HG02571 (cell line): Measurements from ENCODE around the gene WIPF1.

ENCODE experiments used
- ATAC-seq: cut with Tn5 transposase; IDR thresholded peaks from one replicate; pipeline ENCODE4 v1.9.1; 2021; ENCODE audit warnings: mild to moderate bottlenecking, moderate library complexity; ENCODE audit not compliant: unreplicated experiment

The WIPF1 gene

DNA sequence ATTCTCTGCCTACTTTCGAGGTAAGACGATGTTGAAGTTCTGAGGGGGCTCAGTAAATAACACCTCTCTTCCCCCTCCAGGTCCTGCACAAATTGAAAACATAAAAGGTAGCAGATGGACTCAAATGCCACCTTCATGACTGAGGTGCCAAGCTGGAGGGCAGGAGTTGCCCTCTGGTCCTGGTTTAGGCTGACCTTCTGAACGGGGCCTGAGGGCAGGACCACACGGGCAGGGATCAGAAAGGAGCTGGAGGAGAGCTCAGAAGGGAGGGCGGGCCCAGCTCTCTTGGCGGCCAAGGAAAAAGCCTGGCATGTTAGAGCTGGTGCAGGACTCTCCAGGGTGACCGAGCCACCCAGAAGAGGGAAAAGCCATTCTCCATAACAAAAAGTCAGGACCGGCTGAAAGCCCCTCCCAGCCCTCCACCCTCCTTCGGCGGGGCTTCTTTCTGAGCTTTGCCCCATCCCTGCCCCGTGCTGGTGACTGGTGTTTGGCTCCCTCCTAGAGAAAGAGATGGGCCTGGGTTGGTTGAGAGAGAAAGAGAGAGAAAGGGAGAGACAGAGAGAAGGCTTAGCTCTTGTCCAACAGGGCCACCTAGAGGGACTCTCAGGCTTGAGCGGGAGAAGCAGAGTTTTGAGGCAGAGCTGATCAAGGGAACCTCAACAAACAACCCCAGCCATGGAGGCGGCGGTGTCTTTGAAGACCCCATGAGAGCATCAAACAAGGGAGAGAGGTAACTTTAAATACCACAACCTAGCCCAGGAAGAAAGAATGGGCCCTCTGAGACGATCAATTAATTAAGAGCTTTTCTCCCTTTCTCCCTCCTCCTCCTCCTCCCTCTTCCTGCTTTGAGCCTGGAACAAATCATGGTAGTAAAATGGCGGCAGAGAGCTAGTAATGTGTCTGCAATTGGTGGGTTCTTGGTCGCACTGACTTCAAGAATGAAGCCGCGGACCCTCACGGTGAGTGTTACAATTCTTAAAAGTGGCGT is 50.8 kb downstream of the WIPF1 start:
- ATAC-seq: no peak

DNA sequence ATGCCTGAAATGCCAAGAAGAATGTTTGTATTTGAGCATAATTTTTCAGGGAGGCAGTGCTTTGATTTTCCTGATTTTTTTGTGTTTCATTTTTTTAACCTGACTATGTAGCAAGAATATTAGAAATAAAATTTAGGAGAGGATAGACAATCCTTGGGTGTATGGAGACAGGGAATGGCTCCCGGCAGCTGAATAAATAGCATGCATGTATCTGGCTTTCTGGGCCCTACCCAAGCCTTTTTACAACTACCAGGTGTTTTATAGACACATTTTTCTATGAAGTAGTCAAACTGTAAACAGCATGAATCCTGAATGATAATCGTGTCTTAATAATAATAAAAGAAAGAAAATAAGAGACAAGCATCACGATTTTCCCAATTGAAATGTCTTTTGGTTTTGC is 52.4 kb downstream of the WIPF1 start:
- no peak for ATAC-seq

DNA sequence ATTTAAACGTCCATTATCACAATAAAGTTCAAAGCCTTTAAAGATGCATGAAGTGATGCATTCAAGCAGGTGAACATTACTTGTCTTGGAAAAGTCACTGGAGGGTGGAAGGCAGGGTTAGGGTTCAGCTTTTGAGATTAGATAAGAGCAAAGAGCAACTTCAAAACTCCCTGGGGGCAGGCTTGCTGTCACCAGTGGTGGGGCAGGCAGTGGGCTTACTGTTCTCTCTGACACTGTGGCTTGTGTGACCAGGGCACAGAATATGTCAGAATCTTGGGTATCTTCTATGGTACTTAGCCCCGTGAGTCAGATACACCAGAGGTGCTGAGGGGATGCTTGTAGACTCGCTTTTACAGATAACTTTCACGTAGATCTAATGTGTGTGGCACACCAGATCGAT is 52.8 kb downstream of the WIPF1 start:
- no peak for ATAC-seq

DNA sequence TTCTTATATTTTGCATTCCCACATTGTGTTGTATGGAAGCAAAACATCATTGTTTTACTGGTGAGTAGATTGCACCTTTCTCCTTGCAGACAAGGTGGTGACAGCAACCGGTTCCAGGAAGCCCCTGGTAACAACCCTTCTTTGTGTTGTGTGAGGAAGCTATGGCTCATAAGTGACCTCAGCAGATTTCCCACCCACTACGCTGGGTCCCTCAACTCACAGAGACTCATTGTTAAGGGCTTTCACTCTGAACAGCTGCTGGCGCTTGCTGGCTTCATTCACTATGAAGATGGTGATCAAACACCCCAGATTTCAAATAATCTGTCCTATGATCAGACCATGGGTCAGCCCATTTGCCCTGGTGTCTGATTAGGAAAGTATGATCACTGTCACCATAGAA is 53.4 kb downstream of the WIPF1 start:
- ATAC-seq: no peak

DNA sequence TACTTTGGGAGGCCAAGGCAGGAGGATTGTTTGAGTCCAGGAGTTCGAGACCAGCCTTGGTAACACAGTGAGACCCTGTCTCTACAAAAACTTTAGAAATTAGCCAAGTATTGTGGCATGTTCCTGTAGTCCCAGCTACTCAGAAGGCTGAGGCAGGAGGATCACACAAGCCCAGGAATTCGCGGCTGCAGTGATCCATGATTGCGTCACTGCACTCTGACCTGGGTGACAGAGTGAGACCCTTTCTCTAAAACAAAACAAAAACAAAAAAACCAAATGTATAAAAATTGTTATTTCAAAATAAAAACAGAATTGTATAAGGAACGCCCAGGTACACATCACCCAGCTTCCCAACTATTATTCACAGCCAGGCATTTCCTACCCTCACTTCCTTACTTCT is 56.7 kb downstream of the WIPF1 start:
- no peak for ATAC-seq

DNA sequence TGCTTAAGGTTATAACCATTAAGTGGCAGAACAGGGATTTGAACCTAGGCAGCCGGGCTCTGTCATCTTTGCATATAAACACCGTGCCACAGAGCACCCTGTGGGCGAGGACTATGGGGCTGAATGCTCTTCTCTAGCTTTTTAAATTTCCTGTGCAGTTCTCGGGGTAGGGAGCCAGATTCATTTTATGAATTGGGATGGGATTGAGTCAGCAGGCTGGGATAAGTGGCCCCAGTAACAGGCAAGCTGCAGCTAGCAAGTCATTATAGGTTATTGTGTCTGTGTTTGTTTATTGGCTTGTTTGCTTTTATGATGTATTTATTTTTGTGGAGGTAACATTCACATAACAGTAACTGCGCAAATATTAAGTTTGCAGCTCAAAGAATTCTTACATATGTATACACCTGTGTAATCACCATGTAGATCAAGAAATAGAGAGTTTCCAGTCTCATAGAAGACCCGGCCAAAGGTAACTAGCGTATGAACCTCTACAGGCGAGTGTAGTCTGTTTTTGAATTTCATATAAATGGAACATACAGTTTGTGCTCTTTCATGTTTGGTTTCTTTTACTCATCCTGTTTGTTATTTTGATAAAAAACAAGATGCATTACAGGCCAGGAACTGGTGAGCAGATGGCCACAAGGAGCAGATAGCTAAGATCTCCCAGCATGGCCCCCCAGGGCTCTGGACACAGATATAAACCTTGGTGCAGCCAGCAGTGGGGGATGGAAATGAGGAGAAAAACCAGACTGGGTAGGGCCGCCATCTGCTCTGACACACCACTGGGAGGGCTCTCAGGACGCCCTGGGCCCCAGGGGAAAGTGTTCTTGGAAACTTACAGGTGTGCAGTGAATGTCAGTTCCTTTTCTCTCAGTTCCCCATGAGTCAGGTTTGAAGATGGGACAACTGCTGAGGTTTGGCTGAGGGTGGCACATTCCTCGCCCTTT is 61.6 kb downstream of the WIPF1 start:
- no peak for ATAC-seq

DNA sequence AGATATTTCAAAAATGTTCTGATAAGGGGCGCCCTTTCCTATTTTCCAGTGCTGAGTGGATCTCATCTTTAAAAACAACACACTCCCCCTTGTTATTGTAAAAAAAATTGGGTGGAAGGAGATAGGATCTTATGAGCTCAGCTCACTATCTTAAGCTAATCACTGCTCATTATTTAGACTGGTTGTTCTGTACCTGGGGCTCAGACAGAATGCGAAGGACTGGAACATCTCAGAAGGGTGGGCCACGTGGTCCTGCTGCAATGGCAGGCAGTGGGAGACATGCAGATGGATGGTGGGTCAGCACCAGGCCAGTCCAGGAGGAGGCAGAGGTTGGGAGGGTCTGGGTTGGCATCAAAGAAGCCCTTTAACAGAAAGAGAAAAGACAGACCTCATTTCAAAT is 62.5 kb downstream of the WIPF1 start:
- no peak for ATAC-seq

DNA sequence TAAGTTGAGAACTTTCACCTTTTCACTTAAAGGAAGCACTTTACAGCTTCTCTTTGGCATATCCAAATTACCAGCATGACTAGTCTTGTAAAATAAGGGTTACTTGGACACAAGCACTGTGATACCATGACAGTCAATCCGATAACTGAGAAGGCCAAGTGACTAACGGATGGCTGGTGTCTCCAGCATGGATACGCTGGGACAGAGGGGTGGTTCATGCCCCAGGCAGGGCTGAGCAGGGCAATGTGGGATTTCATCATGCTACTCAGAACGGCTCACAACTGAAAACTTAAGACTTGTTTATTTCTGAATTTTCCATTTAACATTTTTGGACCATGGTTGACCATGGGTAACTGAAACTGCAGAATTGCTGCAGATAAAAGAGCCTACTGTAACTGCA is 67.7 kb downstream of the WIPF1 start:
- no peak for ATAC-seq

DNA sequence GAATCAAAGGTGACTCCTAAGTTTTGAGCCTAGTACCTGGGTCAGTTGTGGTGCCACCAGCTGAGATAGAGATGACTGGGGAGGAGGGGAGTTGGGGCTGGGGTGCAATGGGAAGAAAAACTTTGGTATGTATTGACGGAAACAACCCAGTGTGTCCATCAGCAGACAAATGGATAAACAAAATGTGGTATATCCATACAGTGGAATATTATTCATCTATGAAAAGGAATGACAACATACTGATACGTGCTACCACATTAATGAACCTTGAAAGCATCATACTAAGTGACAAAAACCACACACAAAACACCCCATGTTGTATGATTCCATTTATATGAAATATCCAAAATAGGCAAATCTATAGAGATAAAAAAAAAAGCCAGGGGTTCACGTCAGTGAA is 69.6 kb downstream of the WIPF1 start:
- ATAC-seq: no peak

DNA sequence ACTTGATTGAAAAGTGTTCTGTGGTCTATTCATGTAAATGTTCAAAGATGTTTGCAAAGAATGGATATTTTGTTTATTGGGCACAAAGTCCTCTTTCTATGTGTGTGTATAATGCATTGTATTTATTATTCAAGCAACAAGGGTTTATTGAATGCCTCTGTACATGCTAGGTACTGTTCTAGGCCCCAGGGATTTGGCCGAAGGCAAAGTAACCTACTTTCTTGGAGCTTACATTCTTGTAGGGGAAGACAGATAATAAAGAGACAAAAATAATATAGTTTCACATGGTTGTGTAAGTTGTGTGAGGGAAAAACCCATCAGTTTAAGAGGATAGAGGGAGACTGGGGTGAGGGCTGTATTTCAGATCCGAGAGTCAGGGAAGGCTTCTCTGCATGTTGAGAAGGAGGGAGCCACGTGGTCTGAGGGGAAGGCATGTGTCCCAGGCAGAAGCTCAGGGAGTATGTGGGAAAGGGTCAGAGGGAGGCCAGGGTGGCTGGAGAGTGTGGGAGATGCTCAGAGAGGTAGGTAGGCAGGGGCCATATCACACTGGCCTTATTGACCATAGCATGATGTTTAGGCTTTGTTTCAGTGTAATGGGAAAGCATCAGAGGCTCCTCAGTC is 70.4 kb downstream of the WIPF1 start:
- ATAC-seq: no peak

DNA sequence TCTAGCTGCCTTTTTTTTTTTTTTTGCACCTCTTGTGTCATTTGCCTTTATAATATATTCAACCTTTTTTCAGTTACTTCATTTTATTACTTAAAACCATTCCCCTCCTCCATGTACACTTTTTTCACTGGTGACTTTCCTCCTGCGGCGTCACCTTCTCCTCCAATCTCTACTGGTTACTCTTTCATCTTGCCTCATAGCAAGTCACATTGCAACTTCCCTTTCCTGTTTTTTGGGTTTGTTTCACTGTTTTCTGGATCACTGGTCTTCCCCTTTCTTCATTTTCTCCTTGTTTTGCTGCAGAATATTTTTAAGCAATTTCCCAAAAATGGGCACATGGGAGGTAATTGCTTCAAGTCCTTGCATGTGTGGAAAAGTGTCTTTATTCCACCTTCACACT is 73.1 kb downstream of the WIPF1 start:
- ATAC-seq: no peak

DNA sequence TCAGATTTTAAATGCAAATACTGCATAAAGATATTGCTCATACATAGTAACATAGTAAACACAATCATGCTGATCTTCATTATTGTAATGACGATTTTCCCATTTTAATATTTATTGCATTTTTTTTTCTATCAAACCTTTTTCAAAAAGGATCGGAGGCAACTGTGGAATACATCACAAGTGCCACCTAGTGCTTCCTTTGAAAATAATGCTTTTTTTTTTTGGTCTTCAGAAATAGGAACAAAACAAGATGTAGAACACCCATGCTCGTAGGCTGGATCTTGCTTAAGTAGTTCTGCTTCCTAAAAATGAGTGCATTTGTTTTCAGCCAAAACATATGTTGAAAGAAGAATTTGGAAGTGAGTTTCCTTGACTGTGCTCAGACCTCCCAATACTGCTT is 75.1 kb downstream of the WIPF1 start:
- ATAC-seq: no peak

DNA sequence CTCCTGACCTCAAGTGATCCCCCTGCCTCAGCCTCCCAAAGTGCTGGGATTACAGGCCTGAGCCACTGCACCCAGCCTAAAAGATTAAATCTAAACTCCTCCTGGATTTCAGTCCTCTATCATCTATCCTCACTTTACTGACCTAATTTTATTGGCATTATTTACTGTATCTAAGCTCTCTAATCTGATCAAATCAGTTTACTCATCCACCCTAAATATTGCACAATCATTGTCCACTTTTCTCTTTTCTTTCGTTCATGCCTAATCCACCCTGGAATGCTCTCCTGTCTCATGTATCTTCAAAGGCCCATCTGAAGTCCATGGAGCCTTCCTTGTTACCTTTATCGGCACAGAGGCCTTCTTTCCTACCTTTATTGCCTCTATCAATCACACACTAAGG is 79.2 kb downstream of the WIPF1 start:
- no peak for ATAC-seq

DNA sequence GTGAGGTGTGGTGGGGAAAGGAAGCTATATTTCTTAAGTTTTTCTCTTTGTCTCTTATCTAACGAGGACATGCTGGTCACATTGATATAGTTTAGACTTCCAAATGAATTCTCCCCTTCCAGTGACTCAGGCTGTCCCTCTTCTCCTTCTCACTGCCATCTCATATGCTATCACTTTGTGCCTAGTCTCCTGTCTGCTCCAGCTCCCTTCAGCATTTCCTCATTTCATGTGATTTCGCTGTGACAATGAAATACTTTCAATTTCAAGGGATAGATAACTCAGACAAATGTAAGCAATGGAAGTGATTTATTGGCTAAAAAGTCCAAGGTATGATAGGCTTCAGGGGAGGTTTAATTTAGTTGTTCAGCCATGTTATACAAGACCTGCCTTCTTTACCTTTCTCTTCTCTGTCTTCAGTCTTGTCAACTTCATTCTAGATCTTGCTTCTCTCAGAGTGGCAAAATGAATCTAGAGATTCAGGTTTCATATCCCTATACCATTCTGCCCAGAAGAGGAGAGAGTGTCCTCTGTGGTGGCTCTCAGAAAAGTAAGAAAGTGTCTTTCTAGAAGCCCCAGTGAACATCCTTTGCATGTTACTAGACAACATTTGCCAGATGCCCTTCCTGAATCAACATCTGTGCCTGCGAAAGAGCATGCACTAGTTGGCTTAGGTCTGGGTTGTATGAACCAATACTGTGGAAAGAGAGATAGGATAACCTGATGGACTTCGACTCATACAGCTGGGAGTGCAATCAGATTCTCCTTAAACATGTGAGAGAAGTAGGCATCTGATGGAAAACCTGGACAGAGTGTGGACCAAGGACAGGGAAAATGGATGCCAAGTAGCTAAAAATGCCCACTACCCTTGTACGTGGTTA is 80.9 kb downstream of the WIPF1 start:
- ATAC-seq: no peak

DNA sequence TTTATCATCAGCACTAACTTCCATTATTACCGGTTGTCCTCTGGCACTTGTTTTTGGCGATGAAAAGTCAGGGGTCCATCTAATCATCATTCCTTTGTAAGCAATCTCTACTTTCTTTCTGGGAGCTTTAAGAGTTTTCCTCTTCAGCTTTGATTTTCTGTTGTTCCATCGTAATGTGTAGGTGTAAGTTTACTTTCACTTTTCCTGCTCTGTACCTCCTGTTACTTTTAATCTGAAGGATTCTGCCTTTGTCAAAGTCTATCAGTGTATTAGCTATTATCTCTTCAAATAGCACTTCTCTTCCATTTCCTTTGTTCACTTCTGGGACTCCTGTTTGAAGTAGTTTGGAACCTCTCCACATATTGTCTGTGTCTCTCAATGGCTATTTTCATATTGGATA is 85.3 kb downstream of the WIPF1 start:
- ATAC-seq: no peak

DNA sequence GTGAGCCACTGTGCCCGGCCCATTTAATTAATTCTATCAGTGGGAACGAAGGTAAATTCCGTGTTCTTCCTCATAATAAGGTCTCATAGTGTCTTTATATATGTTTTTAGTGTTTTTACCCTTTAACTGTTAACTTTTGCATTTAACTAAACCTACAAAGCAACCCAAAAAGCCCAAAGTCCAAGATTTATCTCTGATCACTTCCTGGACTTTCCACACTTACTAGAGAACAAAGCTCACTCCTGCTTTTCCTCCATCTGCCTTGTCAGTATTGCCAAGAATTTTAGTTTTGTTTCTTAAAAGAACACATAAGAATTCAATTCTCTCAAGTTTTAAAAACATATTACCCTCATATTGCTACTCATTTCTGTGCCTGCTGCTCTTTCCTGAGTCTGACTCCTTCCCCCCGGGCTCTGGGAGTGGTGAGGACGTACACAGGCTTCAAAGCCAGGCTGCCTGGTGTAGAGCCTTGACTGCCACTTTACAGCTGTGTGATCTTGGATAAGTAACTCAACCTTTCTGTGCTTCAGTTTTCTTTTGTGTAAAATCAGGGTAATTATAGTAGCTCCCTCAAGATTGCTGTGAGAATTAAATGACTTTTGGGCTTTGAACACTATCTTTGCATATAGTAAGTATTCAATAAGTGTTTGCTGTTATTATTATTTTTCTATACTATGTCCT is 85.9 kb downstream of the WIPF1 start:
- no peak for ATAC-seq

DNA sequence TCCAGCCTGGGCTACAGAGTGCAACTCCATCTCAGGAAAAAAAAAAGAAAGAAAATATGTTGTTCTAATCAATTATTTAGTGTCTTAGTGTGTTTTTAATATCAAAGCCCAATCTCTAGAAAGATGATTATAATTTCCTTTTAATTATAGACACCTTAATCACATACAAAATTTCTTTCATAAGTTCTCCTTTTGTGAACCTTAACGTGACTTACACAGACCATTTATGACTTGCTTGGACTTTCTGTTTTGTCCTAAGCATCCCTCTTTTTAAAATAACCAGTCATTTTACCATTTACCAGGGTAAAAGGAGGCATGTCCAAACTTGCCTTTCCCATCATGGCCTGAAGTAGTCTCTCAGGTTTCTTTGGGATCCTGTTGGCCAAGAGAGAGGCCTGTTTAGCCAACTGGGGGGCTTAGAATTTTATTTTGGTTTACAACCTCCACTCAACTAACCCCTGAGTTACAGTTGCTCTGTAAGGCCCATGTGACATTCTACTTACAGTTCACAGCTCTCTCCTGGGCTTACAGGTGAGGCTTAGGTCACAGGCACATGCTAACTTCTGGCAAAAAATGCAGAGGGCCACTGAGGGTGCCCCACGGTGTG is 86.9 kb downstream of the WIPF1 start:
- no peak for ATAC-seq
